Stimulated activated CD4-positive, alpha-beta T cell treated with anti-CD3 and anti-CD28 coated beads, Interleukin-15, amount 100 ng/mL, for 1 hour (primary cell): ENCODE measurements around the gene CCDC106.

ENCODE experiments used
- DNase-seq, 2 donors: peaks; one replicate each; pipeline ENCODE4 v3.0.0-alpha.2; 2020; ENCODE audit warnings: low read depth in 1 of 2, low spot score in 1 of 2

CCDC106 gene

DNA sequence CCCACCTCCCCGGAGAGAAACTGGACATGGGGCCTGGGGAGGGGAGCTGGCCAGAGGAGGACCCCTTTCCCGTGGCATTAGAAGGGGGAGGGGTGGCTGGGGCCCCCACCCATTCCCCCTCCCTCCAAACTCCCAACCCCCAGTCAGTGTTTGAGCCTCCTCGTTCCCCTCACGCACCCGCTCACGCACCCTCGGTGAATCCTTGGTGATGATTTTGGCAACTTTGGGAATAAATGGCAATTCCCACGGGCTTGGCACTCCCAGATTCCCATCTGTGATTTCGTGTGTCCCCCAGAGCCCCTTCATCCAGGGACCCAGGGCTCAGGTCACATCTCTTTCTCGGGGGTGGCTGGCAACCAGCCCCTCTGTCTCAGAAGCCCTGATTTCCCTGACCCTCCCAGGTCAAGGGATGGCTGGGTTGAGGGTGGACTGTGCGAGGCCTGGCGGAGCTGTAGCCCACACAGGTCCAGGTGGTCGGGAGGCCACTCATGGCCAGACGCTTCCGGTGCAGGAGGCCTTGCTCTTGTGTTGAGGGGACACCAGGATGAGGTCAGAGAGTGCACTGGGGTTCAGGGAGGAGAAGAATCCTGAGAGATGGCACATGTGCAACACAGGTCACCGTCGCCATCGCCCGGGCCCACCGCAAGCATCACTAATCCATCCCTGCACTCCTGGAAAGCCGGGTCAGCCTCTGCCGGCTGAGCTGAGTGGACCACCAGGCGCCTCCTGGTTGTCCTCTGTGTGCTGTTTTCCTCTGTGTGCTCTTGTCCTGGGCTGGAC, 47.7 kb downstream of the CCDC106 start:
- DNase-seq: no peak

- no peak for DNase-seq
Observed at GRCh38 chr19:55696301-55697068, 48.5 kb downstream of the CCDC106 start.

DNA sequence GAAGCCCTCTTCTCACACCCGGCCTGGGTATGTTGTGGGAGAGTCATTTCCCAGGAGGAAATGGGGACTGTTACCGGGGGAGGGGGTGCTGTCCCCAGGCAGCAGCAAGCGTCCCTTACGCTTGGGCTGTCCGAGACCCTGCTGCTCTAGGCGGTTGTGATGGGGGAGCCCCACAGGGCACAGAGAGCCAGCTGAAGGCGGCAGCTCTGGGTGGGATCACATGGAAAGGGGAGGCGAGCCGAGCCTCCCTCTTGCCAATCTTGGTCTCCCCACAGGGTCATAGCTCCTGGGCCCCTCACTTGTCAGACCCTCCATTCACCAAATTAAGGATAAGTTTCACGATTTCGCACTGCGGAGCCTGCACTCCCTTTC, 49.0 kb downstream of the CCDC106 start:
- no peak for DNase-seq

DNA sequence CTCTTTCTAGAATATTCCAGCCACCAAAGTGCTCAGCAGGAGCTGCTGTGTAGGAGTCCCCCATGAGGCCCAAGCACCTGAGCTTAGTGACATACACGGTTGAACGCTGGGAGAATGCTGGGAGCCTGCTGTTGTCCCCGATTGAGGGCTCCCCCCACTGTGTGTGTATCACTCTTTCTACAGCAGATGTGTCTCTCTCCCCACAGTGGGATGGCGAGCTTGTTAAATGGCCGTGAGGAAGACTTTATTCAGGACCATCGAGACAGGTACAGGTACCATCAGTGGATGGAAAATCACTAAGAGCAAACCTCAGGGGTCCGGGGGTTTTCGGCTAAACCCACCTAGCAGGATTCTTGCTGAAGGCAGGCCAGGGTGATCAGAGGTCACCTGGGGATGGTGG, 49.7 kb downstream of the CCDC106 start:
- DNase-seq: no peak

DNA sequence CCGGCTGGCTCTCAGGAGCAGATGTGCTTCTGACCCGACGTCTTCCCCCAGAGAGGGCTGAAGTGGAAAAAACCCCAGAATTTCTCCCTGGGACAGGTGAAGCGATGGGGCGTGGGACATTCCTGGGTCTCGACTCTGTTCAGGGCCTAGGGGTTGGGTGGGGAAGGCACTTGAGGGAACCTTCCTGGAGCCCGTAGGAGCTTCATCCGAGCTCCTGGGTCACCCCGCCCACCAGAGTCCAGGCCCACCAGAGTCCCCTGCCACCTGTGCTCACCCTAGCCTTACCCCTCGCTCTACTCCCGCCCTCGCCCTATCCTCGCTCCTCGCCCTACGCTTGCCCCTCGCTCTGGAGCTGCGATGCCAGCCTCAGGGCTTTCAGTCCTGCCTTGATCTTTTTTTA, 50.2 kb downstream of the CCDC106 start:
- DNase-seq: no peak

GRCh38 chr19:55699221-55699620, 51.2 kb downstream of the CCDC106 start:
- DNase-seq: no peak

DNA sequence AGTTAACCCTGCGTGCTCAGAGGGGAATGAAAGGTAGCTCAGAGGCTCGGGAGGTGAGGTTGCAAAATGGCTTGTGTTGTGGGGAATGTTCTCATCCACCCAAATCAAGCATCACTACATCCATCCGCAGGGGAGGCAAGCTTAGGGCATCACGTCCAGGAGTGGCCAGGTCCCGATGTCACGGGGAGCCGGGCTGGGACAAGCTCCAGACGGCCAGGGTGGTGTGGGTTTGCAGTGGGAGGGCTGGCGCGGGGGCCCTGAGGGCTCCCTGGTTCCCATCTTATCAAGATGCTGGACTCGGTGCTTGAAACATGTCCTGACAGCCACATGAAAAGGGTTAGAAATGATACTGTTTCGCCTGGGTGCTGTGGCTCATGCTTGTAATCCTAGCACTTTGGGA, 52.8 kb downstream of the CCDC106 start:
- no peak for DNase-seq

DNA sequence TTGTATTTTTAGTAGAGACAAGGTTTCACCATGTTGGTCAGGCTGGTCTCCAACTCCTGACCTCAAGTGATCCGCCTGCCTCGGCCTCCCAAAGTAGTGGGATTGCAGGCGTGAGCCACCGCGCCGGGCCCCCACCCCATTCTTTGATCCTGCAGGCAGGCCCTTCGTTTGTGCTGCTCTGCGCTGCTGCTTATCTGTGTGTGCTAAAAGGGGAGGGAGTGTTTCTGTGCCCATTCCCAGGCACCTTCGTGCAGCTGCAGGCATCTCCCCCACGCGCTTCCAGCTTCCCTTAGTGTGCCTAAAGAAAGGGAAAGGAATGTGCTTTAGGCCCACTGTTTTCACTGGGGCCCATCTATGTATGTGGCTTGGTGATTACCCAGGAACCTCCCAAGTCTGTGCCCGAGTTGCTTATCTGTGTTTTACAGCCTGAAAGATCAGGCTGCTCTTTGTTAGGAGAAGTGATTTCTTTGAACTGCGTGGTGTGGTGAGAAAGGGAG, 54.2 kb downstream of the CCDC106 start:
- DNase-seq: no peak
